Activated gamma-delta T cell treated with anti-CD3 and anti-CD28 coated beads, Interleukin-2, amount 50 U/mL, for 16 hours (primary cell): ENCODE data around the gene ME3.

Experiments
- DNase-seq: peaks from one replicate; pipeline ENCODE4 v3.0.0-alpha.2; 2020; ENCODE audit warnings: low read depth

The ME3 gene

GRCh38 chr11:86513746-86514373 lies 158.6 kb downstream of the ME3 start:
- DNase-seq: no peak

- DNase-seq: no peak
Observed at GRCh38 chr11:86513138-86513537, 159.3 kb downstream of the ME3 start.

GRCh38 chr11:86511086-86511551 lies 161.3 kb downstream of the ME3 start:
- DNase-seq: no peak

GRCh38 chr11:86510674-86511073 lies 161.7 kb downstream of the ME3 start:
- DNase-seq: no peak

- no peak for DNase-seq
Observed at GRCh38 chr11:86510097-86510496, 162.3 kb downstream of the ME3 start.

GRCh38 chr11:86509588-86509974 lies 162.8 kb downstream of the ME3 start:
- no peak for DNase-seq

GRCh38 chr11:86508604-86509587 lies 163.5 kb downstream of the ME3 start:
- no peak for DNase-seq

- DNase-seq: no peak
Observed at GRCh38 chr11:86507249-86507845, 165.1 kb downstream of the ME3 start.

- no peak for DNase-seq
Observed at GRCh38 chr11:86506235-86506634, 166.2 kb downstream of the ME3 start.

GRCh38 chr11:86503131-86503530 lies 169.3 kb downstream of the ME3 start:
- DNase-seq: no peak

- DNase-seq: no peak
Observed at GRCh38 chr11:86502137-86502642, 170.2 kb downstream of the ME3 start.

- DNase-seq: no peak
Observed at GRCh38 chr11:86500500-86501140, 171.8 kb downstream of the ME3 start.

GRCh38 chr11:86499723-86500129 lies 172.7 kb downstream of the ME3 start:
- DNase-seq: no peak

GRCh38 chr11:86497836-86498235 lies 174.6 kb downstream of the ME3 start:
- no peak for DNase-seq

GRCh38 chr11:86497310-86497709 lies 175.1 kb downstream of the ME3 start:
- no peak for DNase-seq

GRCh38 chr11:86495351-86495750 lies 177.1 kb downstream of the ME3 start:
- DNase-seq: no peak

- DNase-seq: no peak
Observed at GRCh38 chr11:86492370-86493010, 179.9 kb downstream of the ME3 start.

- DNase-seq: no peak
Observed at GRCh38 chr11:86491027-86491426, 181.4 kb downstream of the ME3 start.

GRCh38 chr11:86490582-86490981 lies 181.8 kb downstream of the ME3 start:
- no peak for DNase-seq

- DNase-seq: no peak
Observed at GRCh38 chr11:86489442-86489841, 183.0 kb downstream of the ME3 start.

- DNase-seq: no peak
Observed at GRCh38 chr11:86488553-86488952, 183.9 kb downstream of the ME3 start.

GRCh38 chr11:86487671-86488070 lies 184.7 kb downstream of the ME3 start:
- no peak for DNase-seq
